HG03045 (cell line): ENCODE data around the gene DYNLL1.
"Not testable (repeated sequence)": the region's sequence is repeated elsewhere in the genome, so short reads cannot be mapped to it uniquely, and the experiment has no call there.

Source experiments
- ATAC-seq: cut with Tn5 transposase; IDR thresholded peaks from one replicate; pipeline ENCODE4 v1.9.1; 2021; ENCODE audit warnings: mild to moderate bottlenecking, moderate library complexity; ENCODE audit not compliant: unreplicated experiment

DYNLL1 gene

GRCh38 chr12:120504587-120504986 is 8.7 kb downstream of the DYNLL1 start:
- ATAC-seq = no peak

- no peak for ATAC-seq
Observed at GRCh38 chr12:120508537-120508936, 12.6 kb downstream of the DYNLL1 start.

DNA sequence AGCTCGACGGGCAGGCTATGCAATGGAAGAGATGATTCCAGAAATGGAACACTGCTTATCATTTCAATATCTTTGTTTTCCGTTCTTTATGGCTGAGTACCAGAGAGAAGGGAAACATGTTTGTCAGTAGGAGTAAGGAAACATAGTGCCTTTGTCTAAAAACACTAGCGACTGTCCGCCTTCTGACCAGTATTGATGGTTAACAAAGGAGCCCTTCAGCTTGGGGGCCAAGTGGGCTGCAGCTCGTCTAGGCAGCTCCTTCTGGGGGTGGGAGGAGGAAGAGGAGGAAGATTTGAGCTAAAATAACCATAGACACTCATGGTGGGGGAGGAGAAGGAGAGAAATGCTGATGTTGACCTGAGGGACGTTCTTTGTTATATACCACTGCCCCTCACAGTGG is 18.1 kb downstream of the DYNLL1 start:
- ATAC-seq = no peak

- ATAC-seq = no peak
Observed at GRCh38 chr12:120515496-120515895, 19.6 kb downstream of the DYNLL1 start.

GRCh38 chr12:120519324-120519723 is 23.4 kb downstream of the DYNLL1 start:
- ATAC-seq = not testable (repeated sequence)

DNA sequence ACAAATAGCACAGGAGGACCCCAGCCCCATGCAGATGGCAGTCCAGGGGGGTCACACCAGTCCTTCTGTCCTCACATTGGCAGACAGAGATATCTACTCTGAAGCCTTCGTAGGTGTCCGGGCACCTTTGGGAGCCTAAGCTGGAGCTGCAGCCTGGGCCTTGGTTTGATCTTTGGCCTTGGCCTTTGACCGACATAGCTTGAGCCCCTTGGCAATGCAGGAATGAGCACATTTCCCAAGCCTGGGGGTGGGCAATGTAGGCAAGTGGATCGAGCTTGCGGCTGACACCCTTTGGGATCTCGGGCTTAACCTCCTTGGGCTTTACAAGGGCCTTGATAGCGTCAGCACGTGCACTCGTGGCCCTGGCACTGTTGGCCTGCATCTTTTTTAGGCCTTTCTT is 26.7 kb downstream of the DYNLL1 start:
- ATAC-seq = no peak

DNA sequence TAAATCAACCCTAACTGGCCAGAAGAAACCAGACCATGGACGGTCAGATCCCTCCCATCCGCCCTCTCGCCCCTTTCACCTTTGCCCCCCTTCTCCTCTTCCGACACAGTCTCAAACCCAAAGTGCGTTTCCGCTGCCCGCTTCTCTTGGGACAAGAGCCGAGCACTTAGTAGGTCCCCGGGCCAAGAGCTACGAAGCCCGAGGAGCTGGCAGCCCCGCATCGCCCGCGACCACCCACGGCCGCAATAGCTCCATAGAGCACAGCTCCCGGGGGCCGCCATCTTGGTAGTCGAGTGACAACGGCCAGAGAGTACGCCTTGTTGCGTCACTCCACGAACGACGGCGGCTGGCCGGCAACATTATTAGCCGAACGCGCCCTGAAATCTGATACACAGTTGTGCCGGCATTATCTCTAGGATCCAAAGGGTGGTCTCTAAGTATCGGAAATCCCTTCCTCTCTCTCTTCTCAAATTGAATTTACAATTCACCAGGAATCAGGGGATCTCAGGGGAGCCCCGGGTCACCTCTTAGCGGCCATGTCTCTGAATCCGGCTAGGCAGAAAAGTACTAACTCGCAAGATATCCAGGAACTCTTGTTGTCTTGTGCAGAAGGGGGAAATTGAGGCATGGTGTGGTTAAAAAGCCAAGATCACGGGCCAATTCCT is 33.1 kb downstream of the DYNLL1 start, which contains the start of gene COQ5:
COQ5 (minus strand) TSS at position 298 of the 665 bp plus-strand sequence; CDS start at position 281, 17 bp downstream.
- peak; percentile 75 for ATAC-seq

DNA sequence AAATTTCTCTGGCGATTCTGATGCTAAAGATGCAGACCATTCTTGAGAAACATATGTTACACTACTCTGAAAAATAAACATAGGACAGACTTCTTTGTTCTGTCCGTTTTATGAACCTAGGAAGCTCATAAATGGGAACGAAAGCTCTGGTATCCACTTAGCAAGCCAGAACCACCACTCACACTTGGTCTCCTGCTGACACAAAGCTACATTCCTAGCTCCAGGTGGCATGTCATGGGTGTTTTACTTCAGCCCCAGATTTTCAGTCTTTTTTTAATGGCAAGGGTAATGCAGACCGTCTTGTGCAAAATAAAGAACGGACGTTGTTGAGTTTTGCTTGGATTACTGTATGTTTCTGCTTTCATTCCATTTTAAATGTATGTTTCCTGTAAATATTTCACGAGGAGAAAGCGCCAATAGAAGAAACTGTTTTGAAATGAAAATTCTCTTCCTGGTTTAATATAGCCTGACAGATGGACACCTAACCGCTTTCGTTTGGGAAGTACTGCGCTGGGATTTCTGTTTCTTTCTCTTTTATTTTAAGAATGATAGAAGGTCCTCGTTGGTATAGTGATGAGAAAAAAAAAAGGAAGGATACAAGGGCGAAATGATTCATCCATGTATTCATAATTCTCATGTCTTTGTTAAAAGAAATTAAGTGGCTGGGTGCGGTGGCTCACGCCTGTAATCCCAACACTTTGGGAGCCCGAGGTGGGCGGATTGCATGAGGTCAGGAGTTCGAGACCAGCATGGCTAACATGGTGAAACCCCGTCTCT is 33.9 kb downstream of the DYNLL1 start:
- no peak for ATAC-seq

GRCh38 chr12:120530418-120530761 is 34.5 kb downstream of the DYNLL1 start:
- not testable (repeated sequence) for ATAC-seq

DNA sequence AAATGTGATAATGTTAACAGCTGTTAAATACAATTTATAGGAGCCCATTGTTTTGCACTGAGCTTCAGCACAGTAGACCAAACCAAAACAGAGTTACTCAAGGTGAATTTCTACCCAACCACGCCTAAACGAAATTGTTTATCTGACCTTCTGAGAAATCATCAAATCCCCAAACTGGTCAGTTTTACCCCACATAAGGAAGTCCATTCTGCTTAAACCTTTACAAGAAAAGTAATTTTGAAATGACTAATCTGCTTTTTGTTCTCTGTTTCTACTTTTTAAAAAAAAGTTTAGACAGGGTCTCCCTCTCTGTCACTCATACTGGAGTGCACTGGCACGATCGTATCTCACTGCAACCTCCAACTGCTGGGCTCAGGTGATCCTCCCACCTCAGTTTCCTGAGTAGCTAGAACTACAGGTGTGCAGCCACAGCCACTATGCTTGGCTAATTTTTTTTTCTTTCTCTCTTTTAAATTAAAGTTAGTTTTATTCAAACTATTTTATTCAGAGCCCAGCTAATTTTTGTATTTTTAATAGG is 36.9 kb downstream of the DYNLL1 start:
- ATAC-seq = no peak

GRCh38 chr12:120534203-120534702 is 38.3 kb downstream of the DYNLL1 start, which contains the start of gene RNF10:
TSS of gene RNF10 (plus strand) at chr12:120534356. CDS start at chr12:120534812, 456 bp downstream.
- ATAC-seq = peak; percentile 65

- ATAC-seq = peak; percentile 38
Observed at GRCh38 chr12:120534703-120535655, 39.1 kb downstream of the DYNLL1 start.

DNA sequence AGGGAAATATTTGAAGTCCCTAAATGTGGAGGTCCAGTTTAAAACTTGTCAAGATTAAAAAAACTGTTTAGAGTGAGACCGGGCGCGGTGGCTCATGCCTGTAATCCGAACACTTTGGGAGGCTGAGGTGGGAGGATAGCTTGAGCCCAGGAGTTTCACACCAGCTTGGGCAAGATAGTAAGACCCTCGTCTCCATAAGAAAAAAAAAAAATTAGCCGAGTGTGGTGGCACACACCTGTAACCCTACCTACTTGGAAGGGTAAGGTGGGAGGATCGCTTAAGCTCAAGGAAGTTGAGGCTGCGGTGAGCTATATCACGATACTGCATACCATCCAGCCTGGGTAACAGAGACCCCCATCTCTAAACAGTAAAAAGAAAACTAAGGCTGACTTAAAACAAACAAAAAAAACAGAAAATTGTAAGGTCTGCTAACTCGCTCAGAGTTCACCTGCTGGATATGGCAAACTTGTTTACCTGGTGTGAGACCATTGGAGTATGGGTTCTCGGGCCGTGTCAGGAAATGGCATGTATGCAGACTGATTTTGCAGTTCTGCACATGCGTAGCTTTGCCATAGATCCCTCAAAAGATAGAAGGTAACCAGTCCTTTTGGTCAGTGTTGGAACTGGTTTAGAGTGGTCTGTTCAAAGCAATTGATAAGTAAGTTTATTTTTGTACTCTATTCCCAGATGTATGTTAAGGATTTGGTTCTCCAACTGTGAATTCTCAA is 40.3 kb downstream of the DYNLL1 start:
- no peak for ATAC-seq

DNA sequence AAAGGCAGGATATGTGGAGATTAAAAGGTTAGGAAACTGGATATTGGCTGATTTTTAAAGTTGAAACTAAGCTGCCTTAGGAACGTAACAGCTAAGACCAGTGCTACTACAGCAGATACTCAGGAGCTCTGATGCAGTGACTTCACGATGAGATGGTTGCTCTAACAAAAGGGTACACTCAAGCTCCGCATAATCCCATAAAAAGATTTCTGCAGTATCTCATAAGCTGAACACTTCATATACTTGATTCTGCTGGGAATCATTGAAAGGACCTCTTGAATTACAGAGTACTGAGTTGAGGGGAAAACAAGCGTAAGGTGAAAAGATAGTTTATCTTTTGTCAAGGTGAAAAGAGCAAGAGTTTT is 41.9 kb downstream of the DYNLL1 start:
- ATAC-seq = no peak

DNA sequence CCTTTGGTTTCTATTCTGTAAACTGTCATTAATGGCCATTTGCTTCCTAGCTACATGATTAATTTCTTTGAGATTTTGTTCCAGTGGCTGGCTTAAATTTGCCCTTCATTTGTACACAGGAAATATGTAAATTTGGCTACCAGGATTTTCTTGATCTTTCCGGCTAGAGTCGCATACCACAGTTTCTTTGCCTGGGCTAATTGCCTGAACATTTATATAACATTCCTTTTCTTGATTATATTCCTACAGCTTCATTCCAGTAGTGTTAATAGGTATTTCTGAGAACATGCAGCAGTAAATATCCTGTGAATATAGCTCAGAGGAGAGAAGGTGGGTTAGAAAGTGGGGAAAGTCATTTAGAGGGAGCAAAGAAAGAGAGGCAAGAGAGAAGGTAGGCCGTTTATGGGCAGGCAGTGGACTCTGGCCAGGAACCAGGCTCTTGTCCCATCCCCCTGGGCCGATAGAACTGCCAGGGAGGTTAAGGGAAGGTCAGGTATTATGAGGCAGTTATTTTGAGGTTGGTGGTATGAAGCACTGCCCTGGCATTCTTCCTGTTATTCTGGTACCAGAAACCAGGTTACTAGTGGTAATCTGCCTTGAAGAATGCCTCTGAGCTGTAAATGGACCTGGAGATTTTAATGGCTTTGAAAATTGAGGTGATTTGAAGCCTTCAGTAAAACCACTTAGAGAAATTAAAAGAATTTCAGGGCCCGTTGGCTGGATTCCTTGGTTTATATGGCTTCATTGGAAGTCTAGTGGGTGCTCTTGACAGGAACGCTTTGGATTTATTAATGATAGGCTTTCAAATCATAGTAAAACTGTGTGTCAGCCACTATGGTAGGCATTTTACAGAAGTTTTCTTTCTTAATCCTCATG is 42.6 kb downstream of the DYNLL1 start:
- ATAC-seq = no peak

- ATAC-seq = no peak
Observed at GRCh38 chr12:120539303-120539702, 43.4 kb downstream of the DYNLL1 start.

DNA sequence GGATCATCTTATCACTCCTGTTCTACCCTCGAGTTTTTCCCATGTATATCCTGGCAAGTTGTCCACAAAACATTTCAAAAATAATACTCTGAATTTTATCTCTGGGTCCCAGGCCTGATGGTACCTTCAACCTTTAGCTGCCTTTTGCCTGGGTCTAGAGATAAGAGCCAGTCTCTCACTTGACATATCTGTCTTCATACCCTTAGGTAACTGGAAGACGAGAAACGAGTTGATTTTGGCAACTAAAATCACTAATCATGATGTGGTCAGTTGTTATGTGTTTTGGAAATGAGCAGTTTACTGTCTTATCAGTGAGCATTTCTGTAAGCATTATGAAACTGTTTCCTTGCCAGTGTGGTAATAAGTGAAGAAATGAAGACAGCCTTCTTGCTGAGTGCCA is 44.5 kb downstream of the DYNLL1 start:
- ATAC-seq = no peak

DNA sequence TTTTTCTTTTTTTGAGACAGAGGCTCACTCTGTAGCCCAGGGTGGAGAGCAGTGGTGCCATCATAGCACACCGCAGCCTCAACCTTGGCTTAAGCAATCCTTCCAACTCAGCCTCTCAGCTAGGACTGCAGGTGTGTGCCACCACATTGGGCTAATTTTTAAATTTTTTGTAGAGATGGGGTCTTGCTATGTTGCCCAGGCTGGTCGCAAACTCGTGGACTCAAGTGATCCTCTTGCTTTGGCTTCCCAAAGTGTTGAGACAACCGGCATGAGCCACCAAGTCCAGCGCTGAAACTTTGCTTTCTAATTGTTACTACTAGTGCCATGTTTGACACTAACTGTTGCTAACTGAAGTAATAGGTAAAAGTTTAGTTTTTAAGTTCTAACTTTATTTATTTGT is 46.3 kb downstream of the DYNLL1 start:
- no peak for ATAC-seq

- no peak for ATAC-seq
Observed at GRCh38 chr12:120544691-120545090, 48.8 kb downstream of the DYNLL1 start.
